Measurements from ENCODE around the gene CAB39L.

The CAB39L gene

DNA sequence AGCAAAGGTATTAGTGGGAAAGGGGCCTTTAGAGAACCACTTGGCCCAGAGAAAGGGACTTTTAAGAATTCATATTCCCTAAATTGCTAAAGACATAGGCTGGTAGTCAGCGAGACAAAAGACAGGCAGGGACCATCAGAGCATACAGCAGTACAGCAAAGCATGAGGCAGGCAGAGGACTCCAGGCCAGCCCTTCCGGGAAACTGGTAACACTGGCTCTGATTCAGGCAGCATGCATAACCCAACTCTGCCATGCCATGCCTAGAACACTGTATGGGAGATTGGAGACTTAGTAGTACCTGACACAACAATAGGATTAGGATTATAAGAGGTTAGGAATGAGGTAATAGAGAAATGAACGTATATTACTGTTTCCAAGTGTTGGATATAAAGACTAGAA lies 34.9 kb downstream of the CAB39L start:
- H3K27me3 ChIP-seq, result no peaks in the 10 kb centered on the region
- TF ChIP-seq, protein P1, sequence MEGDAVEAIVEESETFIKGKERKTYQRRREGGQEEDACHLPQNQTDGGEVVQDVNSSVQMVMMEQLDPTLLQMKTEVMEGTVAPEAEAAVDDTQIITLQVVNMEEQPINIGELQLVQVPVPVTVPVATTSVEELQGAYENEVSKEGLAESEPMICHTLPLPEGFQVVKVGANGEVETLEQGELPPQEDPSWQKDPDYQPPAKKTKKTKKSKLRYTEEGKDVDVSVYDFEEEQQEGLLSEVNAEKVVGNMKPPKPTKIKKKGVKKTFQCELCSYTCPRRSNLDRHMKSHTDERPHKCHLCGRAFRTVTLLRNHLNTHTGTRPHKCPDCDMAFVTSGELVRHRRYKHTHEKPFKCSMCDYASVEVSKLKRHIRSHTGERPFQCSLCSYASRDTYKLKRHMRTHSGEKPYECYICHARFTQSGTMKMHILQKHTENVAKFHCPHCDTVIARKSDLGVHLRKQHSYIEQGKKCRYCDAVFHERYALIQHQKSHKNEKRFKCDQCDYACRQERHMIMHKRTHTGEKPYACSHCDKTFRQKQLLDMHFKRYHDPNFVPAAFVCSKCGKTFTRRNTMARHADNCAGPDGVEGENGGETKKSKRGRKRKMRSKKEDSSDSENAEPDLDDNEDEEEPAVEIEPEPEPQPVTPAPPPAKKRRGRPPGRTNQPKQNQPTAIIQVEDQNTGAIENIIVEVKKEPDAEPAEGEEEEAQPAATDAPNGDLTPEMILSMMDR (IDR thresholded peaks at IDR 0.05), result no peak
- H3K4me1 ChIP-seq (ENCODE audit: control insufficient read depth in 1 of 2, insufficient read depth in 1 of 2, low read depth in 1 of 2, low read length in 1 of 2), result no peaks in the 10 kb centered on the region
- no peaks in the 10 kb centered on the region for H3K36me3 ChIP-seq
- no peak overlapping the region for H3K27ac ChIP-seq
- H3K4me3 ChIP-seq (ENCODE audit: low read depth in 1 of 2, low read length in 1 of 2), result no peak overlapping the region
- H3K9me3 ChIP-seq, result no peaks in the 10 kb centered on the region

- no peaks in the 10 kb centered on the region for H3K36me3 ChIP-seq
- H3K9me3 ChIP-seq, result no peaks in the 10 kb centered on the region
- H3K27ac ChIP-seq, result no peak overlapping the region
- no peak overlapping the region for H3K4me3 ChIP-seq (ENCODE audit: low read depth in 1 of 2, low read length in 1 of 2)
- no peaks in the 10 kb centered on the region for H3K27me3 ChIP-seq
- TF ChIP-seq, protein P1 (IDR thresholded peaks at IDR 0.05), result no peak
- no peaks in the 10 kb centered on the region for H3K4me1 ChIP-seq (ENCODE audit: control insufficient read depth in 1 of 2, insufficient read depth in 1 of 2, low read depth in 1 of 2, low read length in 1 of 2)
Measured at GRCh38 chr13:49407936-49408335, 35.9 kb downstream of the CAB39L start.

GRCh38 chr13:49407068-49407467 lies 36.8 kb downstream of the CAB39L start:
- Histone ChIP-seq H3K27me3 (no peaks in the 10 kb centered on the region), H3K4me1 (ENCODE audit: control insufficient read depth in 1 of 2, insufficient read depth in 1 of 2, low read depth in 1 of 2, low read length in 1 of 2) (no peaks in the 10 kb centered on the region), H3K27ac (no peak overlapping the region), H3K36me3 (no peaks in the 10 kb centered on the region), H3K9me3 (no peaks in the 10 kb centered on the region), H3K4me3 (ENCODE audit: low read depth in 1 of 2, low read length in 1 of 2) (no peak overlapping the region)
- TF ChIP-seq, protein P1 (IDR thresholded peaks at IDR 0.05), result no peak

GRCh38 chr13:49404703-49405020 lies 39.2 kb downstream of the CAB39L start:
- H3K9me3 ChIP-seq, result no peaks in the 10 kb centered on the region
- H3K4me1 ChIP-seq (ENCODE audit: control insufficient read depth in 1 of 2, insufficient read depth in 1 of 2, low read depth in 1 of 2, low read length in 1 of 2), result peaks cover 6 to 10% of the 10 kb centered on the region in 2 experiments
- TF ChIP-seq, protein P1 (IDR thresholded peaks at IDR 0.05), result no peak
- H3K4me3 ChIP-seq (ENCODE audit: low read depth in 1 of 2, low read length in 1 of 2), result no peak overlapping the region
- H3K36me3 ChIP-seq, result no peaks in the 10 kb centered on the region
- H3K27ac ChIP-seq, result no peak overlapping the region
- no peaks in the 10 kb centered on the region for H3K27me3 ChIP-seq

- TF ChIP-seq, protein P1 (IDR thresholded peaks at IDR 0.05), result no peak
- H3K27ac ChIP-seq, result no peak overlapping the region
- peaks cover 6 to 10% of the 10 kb centered on the region in 2 experiments for H3K4me1 ChIP-seq (ENCODE audit: control insufficient read depth in 1 of 2, insufficient read depth in 1 of 2, low read depth in 1 of 2, low read length in 1 of 2)
- no peaks in the 10 kb centered on the region for H3K27me3 ChIP-seq
- H3K4me3 ChIP-seq (ENCODE audit: low read depth in 1 of 2, low read length in 1 of 2), result no peak overlapping the region
- H3K36me3 ChIP-seq, result no peaks in the 10 kb centered on the region
- no peaks in the 10 kb centered on the region for H3K9me3 ChIP-seq
Measured at GRCh38 chr13:49403996-49404702, 39.7 kb downstream of the CAB39L start.

Data from neutrophil (primary cell).